Measurements from ENCODE around the gene SFT2D1.
A peak's percentile ranks its signal among the peaks of the same experiment; 100 is the strongest.

The SFT2D1 gene

DNA sequence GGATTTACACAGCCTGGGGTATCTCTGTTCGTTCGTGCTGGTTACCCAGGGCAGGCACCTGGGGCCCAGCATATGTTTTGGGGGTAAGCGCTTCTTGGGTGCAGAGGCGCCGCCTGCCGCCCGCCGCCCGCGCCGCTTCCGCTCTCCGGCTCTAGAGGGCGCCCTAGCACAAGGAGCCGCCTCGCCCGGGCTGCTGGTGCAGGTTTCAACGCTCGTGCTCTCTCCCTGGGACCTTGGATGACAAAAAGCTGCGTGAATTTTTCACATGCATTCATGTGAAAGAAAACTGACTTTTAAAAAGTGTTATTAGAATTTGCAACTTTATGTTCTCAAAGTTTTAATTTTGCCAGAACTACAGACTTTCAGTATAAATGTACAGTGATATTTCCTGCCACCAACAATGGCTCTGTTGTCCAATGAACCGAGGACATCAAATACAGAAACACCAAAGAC lies 66.6 kb downstream of the SFT2D1 start:
- DNase-seq = peak; percentile 63 to 81

GRCh38 chr6:166274739-166275370 lies 67.5 kb downstream of the SFT2D1 start:
- no peak for DNase-seq

DNA sequence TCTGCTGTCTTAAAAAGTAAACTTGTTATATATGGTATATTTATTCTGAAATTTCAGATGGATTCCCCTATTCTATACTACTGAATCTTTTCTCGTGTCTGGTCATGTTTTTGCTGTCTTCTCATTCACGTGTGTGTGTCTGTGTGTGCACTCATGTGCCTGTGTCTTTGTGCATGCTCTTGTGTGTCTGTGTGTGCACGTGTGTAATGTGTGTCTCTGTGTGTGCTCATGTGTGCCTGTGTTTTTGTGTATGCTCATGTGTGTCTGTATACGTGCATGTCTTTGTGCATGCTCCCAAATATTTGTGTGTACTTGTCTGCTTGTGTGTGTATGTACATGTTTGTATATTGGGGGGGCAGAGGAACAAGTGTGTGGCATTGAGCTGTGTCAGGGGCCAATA lies 68.2 kb downstream of the SFT2D1 start:
- DNase-seq = no peak

GRCh38 chr6:166271376-166271765 lies 71.0 kb downstream of the SFT2D1 start:
- DNase-seq = no peak

DNA sequence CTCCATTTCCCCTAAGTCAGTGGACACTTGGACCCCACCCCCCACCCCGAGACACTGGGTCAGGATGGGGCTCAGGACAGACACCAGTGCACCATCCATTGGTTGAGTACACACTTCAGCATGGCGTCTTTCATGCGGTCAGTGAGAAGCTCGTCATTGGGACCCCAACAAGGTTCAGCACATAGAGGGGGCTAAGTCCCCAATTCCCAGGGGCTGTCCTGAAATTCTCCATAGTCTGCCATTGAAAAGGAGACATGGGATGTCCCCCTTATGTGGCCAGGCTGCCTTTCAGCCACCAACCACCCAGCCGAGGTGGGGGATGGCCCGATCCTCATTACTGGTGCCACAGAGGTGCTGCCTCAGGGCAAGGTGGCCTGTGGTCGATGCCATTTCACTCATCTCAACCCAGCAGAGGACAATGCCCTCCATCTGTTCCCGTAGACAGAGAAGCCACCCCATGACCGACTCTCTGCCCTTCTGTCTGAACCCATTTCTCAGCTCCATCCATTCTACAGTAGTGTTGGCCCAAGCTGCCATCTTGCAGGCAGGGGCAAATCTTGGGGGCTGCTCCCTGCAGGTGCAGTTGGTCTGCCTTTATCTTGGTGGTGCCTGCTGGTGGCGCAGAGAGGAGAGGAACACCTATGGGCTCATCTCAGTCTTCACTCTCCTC lies 71.5 kb downstream of the SFT2D1 start:
- DNase-seq = no peak

All from Kasumi-1 (cell line).